GM12874 (cell line): Measurements from ENCODE around the gene JMJD1C.

Experiments used
- CTCF ChIP-seq: IDR thresholded peaks from 2 replicates; pipeline ENCODE4 v1.5.1; 2011; ENCODE audit warnings: low read depth, mild to moderate bottlenecking, control low read depth, low read length, moderate library complexity; ENCODE audit not compliant: insufficient read depth

Gene JMJD1C

GRCh38 chr10:63501954-63502353 is 36.2 kb upstream of the JMJD1C start:
- TF ChIP-seq CTCF: no peak

- no peak for TF ChIP-seq CTCF
Observed at GRCh38 chr10:63498665-63499064, 32.9 kb upstream of the JMJD1C start.

- TF ChIP-seq CTCF: no peak
Observed at GRCh38 chr10:63497321-63497720, 31.5 kb upstream of the JMJD1C start.

- no peak for TF ChIP-seq CTCF
Observed at GRCh38 chr10:63496561-63496960, 30.8 kb upstream of the JMJD1C start.

- TF ChIP-seq CTCF: no peak
Observed at GRCh38 chr10:63494951-63495350, 29.2 kb upstream of the JMJD1C start.

GRCh38 chr10:63493004-63493403 is 27.2 kb upstream of the JMJD1C start:
- TF ChIP-seq CTCF: no peak

GRCh38 chr10:63491588-63492316 is 26.0 kb upstream of the JMJD1C start:
- no peak for TF ChIP-seq CTCF
